WTC11 (cell line): Measurements from ENCODE around the gene NEK3. TPM values are rescaled to one million over a fixed set of nuclear protein-coding genes. Genes with fewer than 3 reads are reported as not detected.

Source experiments
- ATAC-seq: fragments of 200-7000 bp; cut with Tn5 transposase; 2 replicates; pipeline ENCODE4 v1.10.0; 2021; ENCODE audit warnings: mild to moderate bottlenecking, moderate library complexity
- CTCF ChIA-PET: fragments of 300-600 bp; sonication (Branson Sonifier 250); formaldehyde crosslinking; loops from one replicate; lab custom pipeline; 2021; ENCODE audit warnings: antibody characterized with exemption; lab: Charles Lee
- POLR2A ChIA-PET: fragments of 350-600 bp; sonication (Branson Sonifier 250); formaldehyde crosslinking; loops from one replicate; lab custom pipeline; 2021; ENCODE audit warnings: antibody characterized with exemption; lab: Charles Lee
- DNase-seq: peaks from one replicate; pipeline ENCODE4 v3.0.0; 2021; ENCODE audit warnings: low spot score
- H3K27ac Mint-ChIP-seq: 2 replicates; pipeline ENCODE4 v1.8.0; 2021; ENCODE audit warnings: mixed read lengths
- H3K27me3 Mint-ChIP-seq: 2 replicates; pipeline ENCODE4 v1.8.0; 2021; ENCODE audit warnings: low read depth, mild to moderate bottlenecking, moderate library complexity, mixed read lengths
- H3K36me3 Mint-ChIP-seq: 2 replicates; pipeline ENCODE4 v1.8.0; 2021; ENCODE audit warnings: mixed read lengths
- H3K4me1 Mint-ChIP-seq: 2 replicates; pipeline ENCODE4 v1.8.0; 2022; ENCODE audit warnings: mixed read lengths
- H3K4me3 Mint-ChIP-seq: 2 replicates; pipeline ENCODE4 v1.8.0; 2021; ENCODE audit warnings: mild to moderate bottlenecking, moderate library complexity, mixed read lengths
- H3K9me3 Mint-ChIP-seq: 2 replicates; pipeline ENCODE4 v1.8.0; 2021; ENCODE audit warnings: mixed read lengths
- ATF2 ChIP-seq: sonication (generic); formaldehyde crosslinking; IDR thresholded peaks from 2 replicates; pipeline ENCODE4 v1.8.1; 2022; ENCODE audit warnings: low read depth, missing genetic modification reagents, borderline replicate concordance
- CREM ChIP-seq: sonication (generic); formaldehyde crosslinking; IDR thresholded peaks from 2 replicates; pipeline ENCODE4 v1.8.1; 2022; ENCODE audit warnings: mild to moderate bottlenecking, missing genetic modification reagents, moderate library complexity
- E2F1 ChIP-seq: sonication (generic); formaldehyde crosslinking; IDR thresholded peaks from 2 replicates; pipeline ENCODE4 v1.8.0; 2022; ENCODE audit warnings: mild to moderate bottlenecking, missing genetic modification reagents
- E2F4 ChIP-seq: sonication (generic); formaldehyde crosslinking; IDR thresholded peaks from 2 replicates; pipeline ENCODE4 v1.8.1; 2022; ENCODE audit warnings: low read depth, mild to moderate bottlenecking, moderate library complexity, missing genetic modification reagents, borderline replicate concordance
- ERG ChIP-seq: fragments of 250-450 bp; sonication (Bioruptor Pico); IDR thresholded peaks from 2 replicates; pipeline ENCODE4 v1.8.0; 2021; ENCODE audit warnings: mild to moderate bottlenecking
- FOXP1 ChIP-seq: sonication (generic); formaldehyde crosslinking; IDR thresholded peaks from 2 replicates; pipeline ENCODE4 v1.8.0; 2022; ENCODE audit warnings: missing genetic modification reagents, mild to moderate bottlenecking, moderate library complexity, borderline replicate concordance
- HMGA2 ChIP-seq: fragments of 250-450 bp; sonication (Bioruptor Pico); IDR thresholded peaks from 2 replicates; pipeline ENCODE4 v1.4.0; 2021; ENCODE audit warnings: mild to moderate bottlenecking, moderate library complexity
- HMGXB4 ChIP-seq: sonication (generic); formaldehyde crosslinking; IDR thresholded peaks from 2 replicates; pipeline ENCODE4 v1.8.1; 2023; ENCODE audit warnings: mild to moderate bottlenecking, moderate library complexity, missing genetic modification reagents
- JUN ChIP-seq: sonication (generic); formaldehyde crosslinking; IDR thresholded peaks from 2 replicates; pipeline ENCODE4 v1.8.0; 2023; ENCODE audit warnings: mild to moderate bottlenecking, missing genetic modification reagents
- MXD4 ChIP-seq: fragments of 250-450 bp; sonication (Bioruptor Pico); IDR thresholded peaks from 2 replicates; pipeline ENCODE4 v1.8.0; 2021; ENCODE audit warnings: mild to moderate bottlenecking, moderate library complexity, borderline replicate concordance
- MYBL2 ChIP-seq: sonication (generic); formaldehyde crosslinking; IDR thresholded peaks from 2 replicates; pipeline ENCODE4 v1.8.1; 2023; ENCODE audit warnings: mild to moderate bottlenecking, moderate library complexity, missing genetic modification reagents
- NFATC4 ChIP-seq: fragments of 250-450 bp; sonication (Bioruptor Pico); IDR thresholded peaks from 2 replicates; pipeline ENCODE4 v1.9.0; 2021; ENCODE audit warnings: mild to moderate bottlenecking
- NFE2L1 ChIP-seq: sonication (generic); formaldehyde crosslinking; IDR thresholded peaks from 2 replicates; pipeline ENCODE4 v1.8.1; 2023; ENCODE audit warnings: missing genetic modification reagents
- NR2C2 ChIP-seq: sonication (generic); formaldehyde crosslinking; IDR thresholded peaks from 2 replicates; pipeline ENCODE4 v1.8.0; 2022; ENCODE audit warnings: mild to moderate bottlenecking, missing genetic modification reagents
- SP1 ChIP-seq: sonication (generic); formaldehyde crosslinking; conservative IDR thresholded peaks from 2 replicates; pipeline ENCODE4 v1.8.1; 2022; ENCODE audit warnings: missing genetic modification reagents
- TCF7 ChIP-seq: sonication (generic); formaldehyde crosslinking; IDR thresholded peaks from 2 replicates; pipeline ENCODE4 v1.8.0; 2022; ENCODE audit warnings: mild to moderate bottlenecking, low read depth, missing genetic modification reagents, moderate library complexity
- TEAD1 ChIP-seq: sonication (generic); formaldehyde crosslinking; IDR thresholded peaks from 2 replicates; pipeline ENCODE4 v1.8.0; 2022; ENCODE audit warnings: mild to moderate bottlenecking, missing genetic modification reagents
- TP53 ChIP-seq: sonication (generic); formaldehyde crosslinking; IDR thresholded peaks from 2 replicates; pipeline ENCODE4 v1.8.1; 2023; ENCODE audit warnings: mild to moderate bottlenecking, missing genetic modification reagents
- ZNF121 ChIP-seq: sonication (generic); formaldehyde crosslinking; IDR thresholded peaks from 2 replicates; pipeline ENCODE4 v1.8.0; 2023; ENCODE audit warnings: missing genetic modification reagents
- ZNF219 ChIP-seq: sonication (generic); formaldehyde crosslinking; IDR thresholded peaks from 2 replicates; pipeline ENCODE4 v1.8.0; 2023; ENCODE audit warnings: missing genetic modification reagents, mild to moderate bottlenecking, borderline replicate concordance
- ZNF232 ChIP-seq: sonication (generic); formaldehyde crosslinking; IDR thresholded peaks from 2 replicates; pipeline ENCODE4 v1.8.0; 2022; ENCODE audit warnings: mild to moderate bottlenecking, missing genetic modification reagents
- ZNF281 ChIP-seq: sonication (generic); formaldehyde crosslinking; IDR thresholded peaks from 2 replicates; pipeline ENCODE4 v1.8.0; 2023; ENCODE audit warnings: mild to moderate bottlenecking, missing genetic modification reagents
- total RNA-seq: library from RNA; stranded (reverse); gene quantifications from 3 replicates; pipeline ENCODE4 v1.2.3, GENCODE V29; 2021

Gene NEK3
- total RNA-seq, 1 experiment from 2014 or later: 33.3 TPM

GRCh38 chr13:52147225-52147624 lies 12.2 kb downstream of the NEK3 start:
- DNase-seq (no peak), ATAC-seq (no peak)
- no peak overlapping the region for H3K27ac Mint-ChIP-seq
- no peaks in the 10 kb centered on the region for H3K27me3 Mint-ChIP-seq
- peaks cover 32% of the 10 kb centered on the region for H3K36me3 Mint-ChIP-seq
- no peaks in the 10 kb centered on the region for H3K4me1 Mint-ChIP-seq
- CTCF ChIA-PET: interaction anchor here (0.5 kb wide), 1 partner anchor 50 kb away, joined by 3 read pairs; no protein-coding TSS in a partner anchor
- POLR2A ChIA-PET: no interaction called here
- no peak overlapping the region for H3K4me3 Mint-ChIP-seq
- no peak for TF ChIP-seq MXD4 (CRISPR knock-in tag)
- no peak for TF ChIP-seq HMGXB4 (CRISPR knock-in tag)
- TF ChIP-seq E2F4: no peak
- TF ChIP-seq ZNF121 (CRISPR knock-in tag): no peak
- TF ChIP-seq E2F1: no peak
- no peak for TF ChIP-seq ATF2 (CRISPR knock-in tag)
- TF ChIP-seq JUN (CRISPR knock-in tag): no peak
- no peak for TF ChIP-seq ZNF232
- no peak for TF ChIP-seq MYBL2
- no peak for TF ChIP-seq FOXP1 (CRISPR knock-in tag)
- no peak for TF ChIP-seq NFE2L1 (CRISPR knock-in tag)
- TF ChIP-seq HMGA2 (CRISPR knock-in tag): no peak
- TF ChIP-seq ERG (CRISPR knock-in tag): no peak
- peaks cover 7% of the 10 kb centered on the region for H3K9me3 Mint-ChIP-seq

- Mint-ChIP-seq H3K27me3 (no peaks in the 10 kb centered on the region), H3K36me3 (peaks cover 23% of the 10 kb centered on the region), H3K9me3 (no peaks in the 10 kb centered on the region), H3K4me3 (no peak overlapping the region), H3K4me1 (no peaks in the 10 kb centered on the region), H3K27ac (no peak overlapping the region)
- ATAC-seq: no peak
- TF ChIP-seq TP53 (CRISPR knock-in tag): no peak
- TF ChIP-seq TCF7 (CRISPR knock-in tag): no peak
- no peak for TF ChIP-seq TEAD1
- no peak for TF ChIP-seq NR2C2 (CRISPR knock-in tag)
- no peak for TF ChIP-seq CREM (CRISPR knock-in tag)
- no peak for TF ChIP-seq SP1 (CRISPR knock-in tag)
- no peak for TF ChIP-seq ZNF281 (CRISPR knock-in tag)
- no peak for TF ChIP-seq NFATC4 (CRISPR knock-in tag)
- TF ChIP-seq ZNF219 (CRISPR knock-in tag): no peak
- TF ChIP-seq JUN (CRISPR knock-in tag): no peak
- no peak for TF ChIP-seq E2F1
- ChIA-PET POLR2A (no interaction called here), CTCF (interaction anchor here (1.4 to 2.0 kb wide), 2 partner anchors 13 to 53 kb away, joined by 4 to 9 read pairs; no protein-coding TSS in a partner anchor)
- no peak for DNase-seq
These were observed 18.1 kb downstream of the NEK3 start for GRCh38 chr13:52141299-52141698.
